PFSK-1 (cell line): Measurements from ENCODE around the gene ATXN1.

ENCODE experiments used
- FOXP2 ChIP-seq: optimal IDR thresholded peaks from 2 replicates; pipeline ENCODE3; 2011; ENCODE audit warnings: borderline replicate concordance, control low read depth, inconsistent platforms; ENCODE audit not compliant: insufficient read depth; ENCODE audit errors: extremely low read length, extremely low read depth
- POLR2AphosphoS5 ChIP-seq: IDR thresholded peaks from 2 replicates; pipeline ENCODE4 v1.6.1; 2012; ENCODE audit warnings: low read depth, mild to moderate bottlenecking, control low read depth, low read length, moderate library complexity
- SIN3A ChIP-seq: IDR thresholded peaks from 2 replicates; pipeline ENCODE4 v1.6.1; 2012; ENCODE audit warnings: mild to moderate bottlenecking, low read length, moderate library complexity, borderline replicate concordance; ENCODE audit not compliant: insufficient read depth
- TAF1 ChIP-seq: IDR thresholded peaks from 2 replicates; pipeline ENCODE4 v1.6.1; 2012; ENCODE audit warnings: low read length, control low read depth, borderline replicate concordance; ENCODE audit not compliant: insufficient read depth
- TF ChIP-seq, protein P1 (sequence below), 2 experiments: IDR thresholded peaks; 2 replicates each; pipeline versions ENCODE4 v1.6.1 to v1.8.0; 2011 to 2012; ENCODE audit warnings: low read depth in 2 of 2, low read length in 2 of 2, control low read depth in 1 of 2, inconsistent platforms in 1 of 2, mild to moderate bottlenecking in 1 of 2, moderate library complexity in 1 of 2; ENCODE audit not compliant: insufficient read depth in 1 of 2

ATXN1 gene

DNA sequence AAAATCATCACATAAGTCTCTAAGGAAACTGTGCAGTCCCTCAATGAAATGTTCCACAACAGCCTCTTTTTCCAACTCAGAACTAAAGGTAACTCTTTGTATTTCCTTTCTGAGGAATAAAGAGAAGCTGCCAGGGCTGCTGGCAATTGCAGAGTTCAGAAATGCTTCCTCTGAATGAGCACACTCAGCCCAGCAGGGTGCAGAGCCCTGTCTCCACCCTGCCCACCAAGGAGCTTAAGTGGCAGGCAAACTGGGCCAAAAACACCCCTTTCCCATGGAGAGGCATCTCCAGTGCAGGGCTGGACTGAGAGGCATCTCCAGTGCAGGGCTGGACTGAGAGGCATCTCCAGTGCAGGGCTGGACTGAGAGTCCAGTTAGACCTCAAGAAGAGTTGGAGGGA is 267.5 kb downstream of the ATXN1 start:
- TF ChIP-seq, protein P1, sequence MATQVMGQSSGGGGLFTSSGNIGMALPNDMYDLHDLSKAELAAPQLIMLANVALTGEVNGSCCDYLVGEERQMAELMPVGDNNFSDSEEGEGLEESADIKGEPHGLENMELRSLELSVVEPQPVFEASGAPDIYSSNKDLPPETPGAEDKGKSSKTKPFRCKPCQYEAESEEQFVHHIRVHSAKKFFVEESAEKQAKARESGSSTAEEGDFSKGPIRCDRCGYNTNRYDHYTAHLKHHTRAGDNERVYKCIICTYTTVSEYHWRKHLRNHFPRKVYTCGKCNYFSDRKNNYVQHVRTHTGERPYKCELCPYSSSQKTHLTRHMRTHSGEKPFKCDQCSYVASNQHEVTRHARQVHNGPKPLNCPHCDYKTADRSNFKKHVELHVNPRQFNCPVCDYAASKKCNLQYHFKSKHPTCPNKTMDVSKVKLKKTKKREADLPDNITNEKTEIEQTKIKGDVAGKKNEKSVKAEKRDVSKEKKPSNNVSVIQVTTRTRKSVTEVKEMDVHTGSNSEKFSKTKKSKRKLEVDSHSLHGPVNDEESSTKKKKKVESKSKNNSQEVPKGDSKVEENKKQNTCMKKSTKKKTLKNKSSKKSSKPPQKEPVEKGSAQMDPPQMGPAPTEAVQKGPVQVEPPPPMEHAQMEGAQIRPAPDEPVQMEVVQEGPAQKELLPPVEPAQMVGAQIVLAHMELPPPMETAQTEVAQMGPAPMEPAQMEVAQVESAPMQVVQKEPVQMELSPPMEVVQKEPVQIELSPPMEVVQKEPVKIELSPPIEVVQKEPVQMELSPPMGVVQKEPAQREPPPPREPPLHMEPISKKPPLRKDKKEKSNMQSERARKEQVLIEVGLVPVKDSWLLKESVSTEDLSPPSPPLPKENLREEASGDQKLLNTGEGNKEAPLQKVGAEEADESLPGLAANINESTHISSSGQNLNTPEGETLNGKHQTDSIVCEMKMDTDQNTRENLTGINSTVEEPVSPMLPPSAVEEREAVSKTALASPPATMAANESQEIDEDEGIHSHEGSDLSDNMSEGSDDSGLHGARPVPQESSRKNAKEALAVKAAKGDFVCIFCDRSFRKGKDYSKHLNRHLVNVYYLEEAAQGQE (IDR thresholded peaks at IDR 0.05; ENCODE audit: insufficient read depth in 1 of 2, low read depth in 2 of 2, low read length in 2 of 2): no peak
- TF ChIP-seq FOXP2 (no peak), POLR2AphosphoS5 (no peak), TAF1 (no peak), SIN3A (no peak)

DNA sequence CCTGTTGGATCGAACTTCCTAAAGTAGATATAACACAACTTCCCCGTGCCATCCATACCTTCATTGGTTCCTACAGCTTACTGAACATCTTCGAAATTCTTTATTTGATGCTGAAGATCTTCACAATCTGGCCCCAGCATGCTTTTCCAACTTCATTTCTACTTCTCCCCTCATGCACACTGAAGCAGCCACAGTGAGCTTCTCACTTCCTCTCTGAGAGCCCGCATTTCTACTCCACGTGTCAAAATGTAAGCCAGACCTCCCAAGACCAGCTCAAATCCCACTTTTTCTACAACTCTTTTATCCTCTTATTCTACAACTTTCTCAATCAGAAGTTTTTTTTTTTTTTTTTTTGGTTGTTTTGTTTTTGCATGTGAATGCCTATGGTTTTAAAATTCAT is 268.1 kb downstream of the ATXN1 start:
- TF ChIP-seq POLR2AphosphoS5: 0 out of 2 replicates have a peak, but pooled peaks have one; percentile 13
- TF ChIP-seq, protein P1 (IDR thresholded peaks at IDR 0.05; ENCODE audit: insufficient read depth in 1 of 2, low read depth in 2 of 2, low read length in 2 of 2): no peak

DNA sequence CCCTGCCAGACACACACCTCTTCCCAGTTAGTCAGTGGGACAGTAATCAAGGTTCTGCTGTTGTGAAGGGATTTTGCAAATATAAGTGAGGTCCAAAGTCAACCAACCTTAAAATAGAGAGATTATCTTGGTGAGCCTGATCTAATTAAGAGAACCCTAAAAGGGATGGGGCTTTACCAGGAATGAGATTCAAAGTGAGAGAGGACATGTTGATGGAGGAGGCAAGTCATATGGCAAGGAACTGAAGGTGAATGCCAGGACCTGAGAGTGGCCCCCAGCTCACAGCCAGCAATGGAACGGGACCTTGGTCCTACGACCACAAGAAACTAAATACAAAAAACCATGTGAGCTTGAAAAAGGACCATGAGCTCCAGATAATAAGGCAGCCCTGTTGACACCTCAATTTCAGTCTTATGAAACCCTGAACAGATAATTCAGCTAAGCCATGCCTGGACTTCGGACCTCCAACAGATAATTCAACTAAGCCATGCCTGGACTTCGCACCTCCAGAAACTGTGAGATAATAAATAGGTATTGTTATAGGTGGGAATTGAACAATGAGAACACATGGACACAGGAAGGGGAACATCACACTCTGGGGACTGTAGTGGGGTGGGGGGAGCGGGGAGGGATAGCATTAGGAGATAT is 269.5 kb downstream of the ATXN1 start:
- TF ChIP-seq FOXP2 (no peak), SIN3A (no peak), POLR2AphosphoS5 (no peak), TAF1 (no peak)
- TF ChIP-seq, protein P1 (IDR thresholded peaks at IDR 0.05; ENCODE audit: insufficient read depth in 1 of 2, low read depth in 2 of 2, low read length in 2 of 2): no peak

GRCh38 chr6:16490616-16491015 is 270.6 kb downstream of the ATXN1 start:
- TF ChIP-seq SIN3A (no peak), TAF1 (no peak), POLR2AphosphoS5 (no peak), FOXP2 (no peak)
- TF ChIP-seq, protein P1 (IDR thresholded peaks at IDR 0.05; ENCODE audit: insufficient read depth in 1 of 2, low read depth in 2 of 2, low read length in 2 of 2): no peak

DNA sequence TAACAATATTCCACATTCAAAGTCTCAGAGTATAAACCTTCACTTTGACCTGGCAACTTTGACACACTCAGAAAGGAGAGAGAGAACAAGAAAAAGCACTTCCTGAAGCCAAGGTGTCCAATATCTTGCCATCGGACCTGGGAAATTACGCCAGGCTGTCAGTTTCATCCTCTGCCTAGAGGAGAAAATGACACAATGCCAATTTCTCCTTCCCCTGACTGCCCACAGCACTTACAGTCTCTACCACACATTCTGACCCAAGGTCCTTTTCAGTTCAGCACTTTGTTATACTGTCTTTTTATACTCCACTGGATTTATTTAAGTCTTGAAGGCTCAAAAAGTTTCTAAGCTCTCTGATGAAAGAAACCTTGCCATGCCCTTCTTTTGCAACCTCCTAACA is 272.4 kb downstream of the ATXN1 start:
- TF ChIP-seq SIN3A: no peak
- TF ChIP-seq, protein P1 (IDR thresholded peaks at IDR 0.05; ENCODE audit: insufficient read depth in 1 of 2, low read depth in 2 of 2, low read length in 2 of 2): no peak
- TF ChIP-seq FOXP2: no peak
- no peak for TF ChIP-seq POLR2AphosphoS5
- TF ChIP-seq TAF1: no peak
